SH-SY5Y (cell line): ENCODE measurements around the gene ROMO1.

Experiments
- GATA2 ChIP-seq: IDR thresholded peaks from 2 replicates; pipeline ENCODE4 v1.6.1; 2011; ENCODE audit warnings: mild to moderate bottlenecking, low read depth, low read length
- GATA3 ChIP-seq: IDR thresholded peaks from 2 replicates; pipeline ENCODE4 v1.6.1; 2011; ENCODE audit warnings: low read depth, mild to moderate bottlenecking, low read length, moderate library complexity

Gene ROMO1

DNA sequence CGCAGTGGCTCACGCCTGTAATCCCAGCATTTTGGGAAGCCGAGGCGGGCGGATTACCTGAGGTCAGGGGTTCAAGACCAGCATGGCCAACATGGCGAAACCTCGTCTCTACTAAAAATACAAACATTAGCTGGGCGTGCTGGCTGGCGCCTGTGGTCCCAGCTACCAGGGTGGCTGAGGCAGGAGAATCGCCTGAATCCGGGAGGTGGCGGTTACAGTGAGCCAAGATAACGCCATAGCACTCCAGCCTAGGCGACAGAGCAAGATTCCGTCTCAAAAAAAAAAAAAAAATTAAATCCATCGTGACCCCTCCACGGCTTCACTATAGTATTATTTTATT, 33.3 kb upstream of the ROMO1 start:
- TF ChIP-seq GATA2 (no peak), GATA3 (no peak)

DNA sequence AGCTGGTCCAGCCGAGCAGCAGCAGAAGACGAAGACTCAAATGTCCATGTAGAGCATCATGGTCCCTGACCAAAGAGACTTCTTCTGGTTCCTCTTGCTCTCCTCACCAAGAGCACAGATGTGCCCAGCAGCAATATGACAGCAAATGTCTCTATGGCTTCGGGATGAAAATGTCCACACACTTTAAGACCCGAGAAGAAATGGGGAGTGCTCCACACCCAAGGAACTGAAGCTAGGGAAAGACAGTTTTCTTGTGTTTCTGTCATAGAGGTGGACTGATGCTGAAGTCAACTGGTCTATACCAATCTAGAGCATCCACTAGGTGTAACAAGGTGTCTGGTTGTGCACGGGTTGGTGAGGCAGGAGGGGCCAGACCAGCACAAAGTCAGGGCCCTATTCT, 30.0 kb upstream of the ROMO1 start:
- TF ChIP-seq GATA3 (no peak), GATA2 (no peak)

DNA sequence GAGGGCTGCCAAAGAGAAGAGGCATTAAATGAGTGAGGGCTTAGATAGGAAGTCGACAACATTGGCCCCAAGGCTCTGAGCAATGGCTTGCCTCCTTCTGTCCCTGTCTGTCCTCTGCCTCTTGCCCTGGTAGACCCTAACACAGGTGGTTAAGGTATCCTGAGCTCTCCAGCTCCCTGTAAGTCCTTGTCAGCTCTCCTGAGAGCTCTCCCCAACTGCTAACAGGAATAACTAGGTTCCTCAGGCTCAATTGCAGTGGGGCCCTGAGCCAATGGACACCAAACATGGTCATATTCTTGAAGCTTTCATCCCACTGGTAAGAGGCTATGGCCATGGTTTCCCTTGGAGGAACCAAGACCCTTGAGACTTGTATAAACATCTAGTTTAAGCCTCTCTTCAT, 29.5 kb upstream of the ROMO1 start:
- TF ChIP-seq GATA3 (no peak), GATA2 (no peak)

DNA sequence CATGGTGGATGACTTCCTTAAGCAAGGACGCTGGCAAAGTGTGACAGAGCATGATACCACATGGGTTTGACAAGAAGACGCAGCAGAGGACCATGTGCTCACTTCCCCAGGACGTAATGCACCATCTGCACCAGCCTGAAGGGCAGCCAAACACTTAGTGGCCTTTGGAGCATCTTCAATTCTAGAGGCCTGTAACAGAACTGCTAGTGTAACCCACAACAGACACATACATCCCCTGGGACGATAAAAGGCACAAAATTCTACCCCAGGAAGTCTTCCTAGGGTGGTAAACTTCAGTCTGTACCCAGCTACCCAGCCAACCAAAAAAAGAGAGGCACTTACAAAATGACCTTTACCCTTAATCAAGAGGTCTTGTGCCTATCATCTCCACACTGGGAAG, 25.3 kb upstream of the ROMO1 start:
- TF ChIP-seq GATA2 = no peak
- TF ChIP-seq GATA3 = no peak

DNA sequence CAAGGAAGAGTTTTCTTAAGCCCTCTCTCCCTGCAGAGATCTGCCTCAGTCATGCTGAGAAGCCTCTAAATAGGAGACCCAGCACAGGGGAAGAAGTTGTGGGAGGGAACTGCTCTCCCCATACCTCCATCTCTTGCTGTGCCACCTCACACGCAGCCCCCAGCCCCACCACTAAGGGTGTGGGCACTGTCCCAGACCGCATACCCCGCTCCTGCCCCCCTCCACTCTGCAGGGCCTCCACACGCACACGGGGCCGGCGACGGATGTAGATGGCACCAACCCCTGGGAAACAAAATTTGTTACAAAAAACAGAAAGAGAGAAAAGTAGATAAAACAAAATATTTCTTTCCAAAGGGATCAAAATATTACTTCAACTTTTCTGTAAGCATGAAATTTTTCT, 24.3 kb upstream of the ROMO1 start:
- TF ChIP-seq GATA3 (no peak), GATA2 (no peak)

DNA sequence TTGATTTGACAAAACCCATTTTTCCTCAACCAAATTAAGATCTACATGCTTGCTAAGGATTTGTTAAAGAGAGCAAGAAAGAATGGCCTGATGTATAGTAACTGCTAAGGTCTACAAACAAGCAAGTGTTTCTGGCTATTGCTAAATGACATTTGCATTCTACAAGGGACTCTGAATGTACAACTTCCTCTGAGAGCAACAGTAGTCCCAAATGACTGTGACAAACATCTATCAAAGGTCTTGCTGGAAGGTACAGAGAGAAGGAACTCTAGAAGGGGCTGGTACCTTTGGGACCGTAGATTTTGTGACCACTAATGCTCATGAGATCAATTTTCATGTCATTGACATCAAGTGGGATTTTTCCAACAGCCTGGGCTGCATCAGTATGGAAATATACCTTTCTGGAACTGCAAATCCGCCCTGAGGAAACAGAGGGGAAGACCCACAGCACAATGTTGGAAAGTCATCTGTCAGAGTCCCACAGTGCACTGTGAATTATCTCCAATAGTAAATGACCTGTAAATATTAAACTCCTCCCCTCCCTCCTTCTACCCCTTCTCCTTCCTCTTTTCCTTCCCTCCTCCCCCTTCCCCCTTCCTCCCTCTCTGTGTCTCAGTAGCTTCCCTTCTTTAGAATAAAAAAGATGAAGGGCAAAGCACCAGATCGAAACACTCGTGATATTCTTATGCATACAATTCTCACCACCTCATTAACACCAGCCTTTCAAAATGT, 18.6 kb upstream of the ROMO1 start:
- no peak for TF ChIP-seq GATA2
- TF ChIP-seq GATA3 = no peak

DNA sequence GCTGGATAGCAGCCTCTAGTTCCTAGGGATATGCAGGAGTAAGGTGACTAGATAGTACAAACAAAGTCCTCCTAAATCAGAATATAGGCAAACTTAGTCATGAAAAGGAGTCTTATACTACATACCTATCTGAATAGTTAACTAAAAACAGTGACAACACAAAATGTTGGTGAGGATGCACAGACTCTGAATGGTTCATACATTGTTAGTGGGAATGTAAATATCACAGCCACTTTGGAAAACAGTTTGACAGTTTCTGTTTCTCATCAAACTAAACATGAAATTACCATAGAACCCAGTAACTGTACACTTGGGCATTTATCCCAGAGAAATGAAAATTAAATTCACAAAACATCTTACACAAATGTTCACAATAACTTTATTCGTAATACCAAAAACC, 17.2 kb upstream of the ROMO1 start:
- TF ChIP-seq GATA2 (no peak), GATA3 (no peak)

DNA sequence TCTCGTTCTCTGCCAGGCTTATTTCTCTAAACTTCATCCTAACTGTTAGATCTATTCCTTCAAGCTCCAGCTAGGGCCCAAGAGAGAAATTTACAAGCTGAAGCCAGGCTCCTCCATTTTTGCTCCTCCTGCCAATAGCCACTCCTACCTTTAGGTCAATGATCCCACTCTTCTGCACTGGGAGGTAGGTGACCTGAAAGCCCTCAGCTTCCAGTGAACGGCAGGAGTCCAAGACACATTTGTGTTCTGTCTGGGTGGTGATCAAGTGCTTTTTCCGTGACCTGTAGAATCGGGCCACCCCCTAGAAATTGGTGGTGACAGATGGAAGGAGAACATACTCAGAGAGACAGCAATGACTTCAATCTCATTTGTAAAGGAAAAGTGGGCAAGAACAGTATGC, 8.9 kb upstream of the ROMO1 start:
- no peak for TF ChIP-seq GATA3
- no peak for TF ChIP-seq GATA2

DNA sequence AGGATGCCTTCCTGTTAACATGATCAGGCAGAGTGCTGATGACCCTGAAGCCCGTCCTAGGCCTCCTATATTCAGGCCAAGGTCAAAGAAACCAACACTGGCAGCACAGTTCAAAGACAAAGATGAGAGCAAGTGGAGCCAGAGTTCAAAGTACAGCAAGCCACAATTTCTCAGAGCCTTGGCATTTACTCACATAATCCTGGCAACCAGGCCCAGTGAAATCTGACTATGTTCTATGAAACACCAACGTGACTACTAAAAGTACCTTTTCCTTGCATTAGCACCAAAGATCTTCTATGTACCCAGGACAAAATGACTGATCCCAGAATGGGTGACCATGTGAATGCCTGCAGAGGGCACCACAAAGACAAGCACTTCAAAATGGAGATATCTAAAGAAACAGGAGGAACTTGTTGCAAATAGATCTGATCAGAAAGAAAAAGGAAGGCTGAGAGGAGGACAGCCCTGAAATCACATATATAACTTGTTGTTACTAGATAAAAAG, 3.9 kb upstream of the ROMO1 start:
- TF ChIP-seq GATA2 (no peak), GATA3 (no peak)

DNA sequence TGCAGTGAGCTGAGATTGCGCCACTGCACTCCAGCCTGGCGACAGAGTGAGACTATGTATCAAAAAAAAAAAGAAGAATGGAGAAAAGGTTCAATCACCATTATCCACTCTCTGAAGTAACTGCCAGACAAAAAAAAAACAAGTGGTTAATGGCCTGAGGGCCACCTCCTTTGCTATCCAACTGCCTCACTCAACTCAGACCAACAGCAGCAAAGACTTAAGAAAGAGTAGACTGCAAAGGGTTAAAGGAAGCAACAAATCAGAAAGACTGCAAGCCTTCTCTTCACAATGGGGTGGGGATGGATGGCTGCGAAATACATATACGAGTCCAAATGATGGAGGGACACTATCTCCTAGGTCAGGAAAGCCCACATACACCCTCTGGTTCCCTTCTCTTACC, 3.2 kb upstream of the ROMO1 start:
- TF ChIP-seq GATA2 (no peak), GATA3 (no peak)

DNA sequence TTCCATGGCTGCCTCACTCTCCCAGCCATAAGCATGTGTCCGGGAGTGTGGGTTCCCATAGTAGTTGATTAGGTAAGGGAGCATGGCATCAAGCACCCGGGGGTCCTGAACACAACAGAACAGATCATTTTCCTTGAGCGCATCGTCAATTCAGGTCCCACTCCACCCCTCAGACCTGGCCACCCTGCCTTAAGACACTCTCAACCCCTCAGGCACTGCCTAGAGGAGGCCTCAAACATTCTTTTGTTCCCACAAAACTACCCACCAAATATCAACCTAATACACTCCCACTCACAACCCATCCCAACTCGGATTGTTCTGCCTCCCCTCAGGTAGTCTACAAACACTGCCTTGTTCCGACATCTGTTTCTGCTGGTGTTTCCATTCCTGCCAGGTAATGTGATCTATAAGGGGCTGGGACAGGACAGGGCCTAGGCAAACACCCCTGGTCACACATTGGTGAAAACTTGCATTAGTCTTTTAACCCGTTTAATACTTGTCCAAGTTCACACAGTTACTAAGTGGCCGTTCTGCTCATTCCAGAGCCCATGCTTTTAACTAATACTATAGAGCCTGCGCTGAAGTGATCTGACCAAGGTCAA, 1.4 kb upstream of the ROMO1 start:
- no peak for TF ChIP-seq GATA3
- no peak for TF ChIP-seq GATA2

DNA sequence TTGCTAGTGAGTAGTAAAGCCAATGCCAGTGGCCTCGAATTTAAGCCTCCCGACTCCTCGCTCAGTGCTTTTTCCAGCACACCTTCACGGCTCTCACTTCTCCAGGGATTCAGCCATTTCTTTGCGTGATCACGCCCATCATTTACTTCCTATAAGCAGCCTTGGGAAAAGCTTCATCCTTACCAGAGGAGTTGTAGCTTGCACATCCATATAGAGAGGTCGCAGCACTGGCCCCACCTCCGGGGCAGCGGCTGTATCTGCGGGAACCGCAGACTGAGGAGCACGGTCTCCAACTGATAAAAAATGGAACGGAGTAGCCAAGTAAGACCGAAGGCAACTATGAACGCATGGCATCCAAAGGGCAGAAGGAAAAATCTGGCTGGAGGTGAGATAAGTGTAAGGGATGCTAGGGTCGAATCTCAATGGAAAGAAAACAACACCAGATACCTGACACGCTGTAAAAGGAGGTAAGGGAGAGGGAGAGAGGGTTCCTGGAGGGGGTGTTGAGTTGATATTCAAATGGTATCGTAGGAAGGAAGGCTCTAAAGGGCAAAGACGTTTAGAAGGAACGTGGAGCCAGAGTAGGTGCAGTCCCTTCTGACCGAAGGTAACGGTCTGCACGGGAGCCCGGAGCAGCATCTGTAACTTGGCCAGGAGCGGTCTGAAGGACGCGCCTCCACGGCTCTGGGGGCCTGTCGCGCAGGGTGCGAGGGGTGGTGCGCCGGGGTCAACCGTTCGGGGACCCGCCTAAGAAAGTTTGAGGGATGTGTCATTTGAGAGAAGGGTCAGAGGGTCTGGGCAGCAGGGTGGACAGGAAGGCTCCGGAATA, 693 bp upstream of the ROMO1 start:
- no peak for TF ChIP-seq GATA2
- TF ChIP-seq GATA3 = no peak

DNA sequence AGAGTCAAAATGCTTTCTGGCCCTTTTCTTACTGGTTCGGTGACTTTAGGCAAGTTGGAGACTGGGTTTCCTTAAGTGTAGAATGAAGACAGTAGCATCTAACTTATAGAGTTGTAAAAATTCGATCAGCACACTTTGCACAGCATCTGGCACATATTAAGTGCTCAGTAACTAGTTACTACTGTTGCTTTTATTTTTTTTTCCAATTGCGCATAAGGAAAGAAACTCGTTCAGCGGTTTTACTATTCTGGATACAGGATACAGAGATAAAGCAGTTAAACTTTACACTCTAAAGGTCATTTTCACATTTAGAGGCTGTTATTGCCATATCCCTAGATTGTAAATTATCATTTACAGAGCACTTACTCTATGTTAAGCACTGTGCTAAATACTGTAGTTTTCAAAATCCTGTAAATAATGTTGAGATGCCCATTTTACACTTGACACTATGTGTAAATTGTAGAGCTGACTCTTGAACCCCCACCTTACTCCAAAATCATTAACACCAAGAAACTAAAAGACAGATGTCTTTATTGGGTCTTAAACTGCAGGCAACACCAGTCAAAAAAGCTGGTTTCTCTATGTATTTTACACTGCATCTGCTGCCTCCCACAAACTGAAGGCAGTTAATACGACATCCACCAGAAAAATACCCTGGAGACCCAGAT, 886 bp downstream of the ROMO1 start:
- TF ChIP-seq GATA2 (no peak), GATA3 (no peak)

DNA sequence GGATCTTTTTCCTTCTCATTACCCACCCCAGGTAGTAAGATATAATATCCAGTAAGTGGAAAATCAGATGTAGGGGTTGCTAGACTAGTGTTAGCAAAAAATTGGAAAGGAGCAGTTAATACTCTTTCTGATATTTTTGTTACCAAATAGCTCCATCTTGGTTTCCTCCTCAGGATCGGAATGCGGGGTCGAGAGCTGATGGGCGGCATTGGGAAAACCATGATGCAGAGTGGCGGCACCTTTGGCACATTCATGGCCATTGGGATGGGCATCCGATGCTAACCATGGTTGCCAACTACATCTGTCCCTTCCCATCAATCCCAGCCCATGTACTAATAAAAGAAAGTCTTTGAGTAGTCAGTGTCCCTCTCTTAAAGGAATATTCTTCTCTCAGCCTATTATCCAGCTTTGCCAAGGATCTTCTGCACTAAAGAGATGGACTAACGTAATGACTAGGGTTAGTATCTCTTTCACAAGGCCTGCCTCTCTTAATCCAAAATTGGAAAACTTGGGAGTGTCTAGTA, 1.5 kb downstream of the ROMO1 start:
- TF ChIP-seq GATA3 = no peak
- TF ChIP-seq GATA2 = no peak
